Measurements from ENCODE around the gene P4HA2. TPM values are rescaled to one million over a fixed set of nuclear protein-coding genes. Genes with fewer than 3 reads are reported as not detected.

Gene P4HA2
- total and polyA plus RNA-seq, 9 of the 15 experiments (the other 6 are each of a cell fraction or from before 2014, with no cell fraction given), result 9.6 to 50.0 (median 12.7) TPM

DNA sequence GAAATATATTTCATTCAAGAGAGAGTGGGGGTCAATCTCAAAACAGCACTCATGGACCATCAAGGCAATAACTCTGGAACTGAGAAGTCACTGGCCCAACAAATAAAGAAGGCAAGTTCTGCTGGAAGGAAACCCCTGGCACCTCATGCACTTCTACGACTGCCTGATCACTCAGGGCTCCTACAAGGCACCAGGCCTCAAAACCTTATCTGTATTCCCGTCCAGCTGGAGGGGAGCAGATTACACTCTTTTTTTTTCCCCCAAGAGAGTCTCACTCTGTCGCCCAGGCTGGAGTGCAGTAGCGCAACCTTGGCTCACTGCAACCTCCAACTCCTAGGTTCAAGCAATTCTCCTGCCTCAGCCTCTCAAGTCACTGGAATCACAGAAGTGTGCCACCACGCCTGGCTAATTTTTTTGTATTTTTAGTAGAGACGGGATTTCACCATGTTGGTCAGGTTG lies 49.9 kb downstream of the P4HA2 start (continued):
- no peak for TF ChIP-seq CCNT2 (IDR thresholded peaks at IDR 0.05; ENCODE audit: borderline replicate concordance, extremely low read depth, insufficient read length, low read depth, low read length)
- TF ChIP-seq, protein P1, sequence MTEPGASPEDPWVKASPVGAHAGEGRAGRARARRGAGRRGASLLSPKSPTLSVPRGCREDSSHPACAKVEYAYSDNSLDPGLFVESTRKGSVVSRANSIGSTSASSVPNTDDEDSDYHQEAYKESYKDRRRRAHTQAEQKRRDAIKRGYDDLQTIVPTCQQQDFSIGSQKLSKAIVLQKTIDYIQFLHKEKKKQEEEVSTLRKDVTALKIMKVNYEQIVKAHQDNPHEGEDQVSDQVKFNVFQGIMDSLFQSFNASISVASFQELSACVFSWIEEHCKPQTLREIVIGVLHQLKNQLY (CRISPR knock-in tag; conservative IDR thresholded peaks at IDR 0.05), result no peak
- TF ChIP-seq, protein P2, sequence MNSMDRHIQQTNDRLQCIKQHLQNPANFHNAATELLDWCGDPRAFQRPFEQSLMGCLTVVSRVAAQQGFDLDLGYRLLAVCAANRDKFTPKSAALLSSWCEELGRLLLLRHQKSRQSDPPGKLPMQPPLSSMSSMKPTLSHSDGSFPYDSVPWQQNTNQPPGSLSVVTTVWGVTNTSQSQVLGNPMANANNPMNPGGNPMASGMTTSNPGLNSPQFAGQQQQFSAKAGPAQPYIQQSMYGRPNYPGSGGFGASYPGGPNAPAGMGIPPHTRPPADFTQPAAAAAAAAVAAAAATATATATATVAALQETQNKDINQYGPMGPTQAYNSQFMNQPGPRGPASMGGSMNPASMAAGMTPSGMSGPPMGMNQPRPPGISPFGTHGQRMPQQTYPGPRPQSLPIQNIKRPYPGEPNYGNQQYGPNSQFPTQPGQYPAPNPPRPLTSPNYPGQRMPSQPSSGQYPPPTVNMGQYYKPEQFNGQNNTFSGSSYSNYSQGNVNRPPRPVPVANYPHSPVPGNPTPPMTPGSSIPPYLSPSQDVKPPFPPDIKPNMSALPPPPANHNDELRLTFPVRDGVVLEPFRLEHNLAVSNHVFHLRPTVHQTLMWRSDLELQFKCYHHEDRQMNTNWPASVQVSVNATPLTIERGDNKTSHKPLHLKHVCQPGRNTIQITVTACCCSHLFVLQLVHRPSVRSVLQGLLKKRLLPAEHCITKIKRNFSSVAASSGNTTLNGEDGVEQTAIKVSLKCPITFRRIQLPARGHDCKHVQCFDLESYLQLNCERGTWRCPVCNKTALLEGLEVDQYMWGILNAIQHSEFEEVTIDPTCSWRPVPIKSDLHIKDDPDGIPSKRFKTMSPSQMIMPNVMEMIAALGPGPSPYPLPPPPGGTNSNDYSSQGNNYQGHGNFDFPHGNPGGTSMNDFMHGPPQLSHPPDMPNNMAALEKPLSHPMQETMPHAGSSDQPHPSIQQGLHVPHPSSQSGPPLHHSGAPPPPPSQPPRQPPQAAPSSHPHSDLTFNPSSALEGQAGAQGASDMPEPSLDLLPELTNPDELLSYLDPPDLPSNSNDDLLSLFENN (IDR thresholded peaks at IDR 0.05; ENCODE audit: low read depth in 2 of 2, low read length in 2 of 2), result peak in 1 of 2 experiments; percentile 75; a peak in 1 of 4 replicates
- TF ChIP-seq BMI1 (IDR thresholded peaks at IDR 0.05; ENCODE audit: low read length), result no peak
- TF ChIP-seq ZNF174 (CRISPR knock-in tag; IDR thresholded peaks at IDR 0.05), result no peak
- TF ChIP-seq, protein P3, sequence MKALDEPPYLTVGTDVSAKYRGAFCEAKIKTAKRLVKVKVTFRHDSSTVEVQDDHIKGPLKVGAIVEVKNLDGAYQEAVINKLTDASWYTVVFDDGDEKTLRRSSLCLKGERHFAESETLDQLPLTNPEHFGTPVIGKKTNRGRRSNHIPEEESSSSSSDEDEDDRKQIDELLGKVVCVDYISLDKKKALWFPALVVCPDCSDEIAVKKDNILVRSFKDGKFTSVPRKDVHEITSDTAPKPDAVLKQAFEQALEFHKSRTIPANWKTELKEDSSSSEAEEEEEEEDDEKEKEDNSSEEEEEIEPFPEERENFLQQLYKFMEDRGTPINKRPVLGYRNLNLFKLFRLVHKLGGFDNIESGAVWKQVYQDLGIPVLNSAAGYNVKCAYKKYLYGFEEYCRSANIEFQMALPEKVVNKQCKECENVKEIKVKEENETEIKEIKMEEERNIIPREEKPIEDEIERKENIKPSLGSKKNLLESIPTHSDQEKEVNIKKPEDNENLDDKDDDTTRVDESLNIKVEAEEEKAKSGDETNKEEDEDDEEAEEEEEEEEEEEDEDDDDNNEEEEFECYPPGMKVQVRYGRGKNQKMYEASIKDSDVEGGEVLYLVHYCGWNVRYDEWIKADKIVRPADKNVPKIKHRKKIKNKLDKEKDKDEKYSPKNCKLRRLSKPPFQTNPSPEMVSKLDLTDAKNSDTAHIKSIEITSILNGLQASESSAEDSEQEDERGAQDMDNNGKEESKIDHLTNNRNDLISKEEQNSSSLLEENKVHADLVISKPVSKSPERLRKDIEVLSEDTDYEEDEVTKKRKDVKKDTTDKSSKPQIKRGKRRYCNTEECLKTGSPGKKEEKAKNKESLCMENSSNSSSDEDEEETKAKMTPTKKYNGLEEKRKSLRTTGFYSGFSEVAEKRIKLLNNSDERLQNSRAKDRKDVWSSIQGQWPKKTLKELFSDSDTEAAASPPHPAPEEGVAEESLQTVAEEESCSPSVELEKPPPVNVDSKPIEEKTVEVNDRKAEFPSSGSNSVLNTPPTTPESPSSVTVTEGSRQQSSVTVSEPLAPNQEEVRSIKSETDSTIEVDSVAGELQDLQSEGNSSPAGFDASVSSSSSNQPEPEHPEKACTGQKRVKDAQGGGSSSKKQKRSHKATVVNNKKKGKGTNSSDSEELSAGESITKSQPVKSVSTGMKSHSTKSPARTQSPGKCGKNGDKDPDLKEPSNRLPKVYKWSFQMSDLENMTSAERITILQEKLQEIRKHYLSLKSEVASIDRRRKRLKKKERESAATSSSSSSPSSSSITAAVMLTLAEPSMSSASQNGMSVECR (CRISPR knock-in tag; IDR thresholded peaks at IDR 0.05), result no peak
- TF ChIP-seq PRPF4 (IDR thresholded peaks at IDR 0.05; ENCODE audit: insufficient read depth, low read depth, low read length, poor library complexity, severe bottlenecking), result no peak
- TF ChIP-seq ZNF695 (CRISPR knock-in tag; IDR thresholded peaks at IDR 0.05), result no peak
- TF ChIP-seq, protein P4, sequence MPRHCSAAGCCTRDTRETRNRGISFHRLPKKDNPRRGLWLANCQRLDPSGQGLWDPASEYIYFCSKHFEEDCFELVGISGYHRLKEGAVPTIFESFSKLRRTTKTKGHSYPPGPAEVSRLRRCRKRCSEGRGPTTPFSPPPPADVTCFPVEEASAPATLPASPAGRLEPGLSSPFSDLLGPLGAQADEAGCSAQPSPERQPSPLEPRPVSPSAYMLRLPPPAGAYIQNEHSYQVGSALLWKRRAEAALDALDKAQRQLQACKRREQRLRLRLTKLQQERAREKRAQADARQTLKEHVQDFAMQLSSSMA (CRISPR knock-in tag; IDR thresholded peaks at IDR 0.05), result no peak
- TF ChIP-seq ZNF282 (CRISPR knock-in tag; IDR thresholded peaks at IDR 0.05), result no peak
- TF ChIP-seq, protein P5, sequence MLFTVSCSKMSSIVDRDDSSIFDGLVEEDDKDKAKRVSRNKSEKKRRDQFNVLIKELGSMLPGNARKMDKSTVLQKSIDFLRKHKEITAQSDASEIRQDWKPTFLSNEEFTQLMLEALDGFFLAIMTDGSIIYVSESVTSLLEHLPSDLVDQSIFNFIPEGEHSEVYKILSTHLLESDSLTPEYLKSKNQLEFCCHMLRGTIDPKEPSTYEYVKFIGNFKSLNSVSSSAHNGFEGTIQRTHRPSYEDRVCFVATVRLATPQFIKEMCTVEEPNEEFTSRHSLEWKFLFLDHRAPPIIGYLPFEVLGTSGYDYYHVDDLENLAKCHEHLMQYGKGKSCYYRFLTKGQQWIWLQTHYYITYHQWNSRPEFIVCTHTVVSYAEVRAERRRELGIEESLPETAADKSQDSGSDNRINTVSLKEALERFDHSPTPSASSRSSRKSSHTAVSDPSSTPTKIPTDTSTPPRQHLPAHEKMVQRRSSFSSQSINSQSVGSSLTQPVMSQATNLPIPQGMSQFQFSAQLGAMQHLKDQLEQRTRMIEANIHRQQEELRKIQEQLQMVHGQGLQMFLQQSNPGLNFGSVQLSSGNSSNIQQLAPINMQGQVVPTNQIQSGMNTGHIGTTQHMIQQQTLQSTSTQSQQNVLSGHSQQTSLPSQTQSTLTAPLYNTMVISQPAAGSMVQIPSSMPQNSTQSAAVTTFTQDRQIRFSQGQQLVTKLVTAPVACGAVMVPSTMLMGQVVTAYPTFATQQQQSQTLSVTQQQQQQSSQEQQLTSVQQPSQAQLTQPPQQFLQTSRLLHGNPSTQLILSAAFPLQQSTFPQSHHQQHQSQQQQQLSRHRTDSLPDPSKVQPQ (CRISPR knock-in tag; IDR thresholded peaks at IDR 0.05; ENCODE audit: borderline replicate concordance), result no peak
- TF ChIP-seq CBFB (CRISPR knock-in tag; IDR thresholded peaks at IDR 0.05), result no peak
- TF ChIP-seq KLF10 (CRISPR knock-in tag; IDR thresholded peaks at IDR 0.05), result no peak

Data from K562 (cell line).